Sigmoid colon (tissue), 4 donors: ENCODE measurements around the gene MYO1G.

Experiments used
- EP300 ChIP-seq, 4 donors: sonication (generic); formaldehyde crosslinking; IDR thresholded peaks; one replicate each; pipeline ENCODE4 v1.6.1; 2017; ENCODE audit warnings: antibody characterized with exemption in 4 of 4
- POLR2A ChIP-seq, 2 donors: fragments of 450-650 bp; IDR thresholded peaks; one replicate each; pipeline ENCODE4 v1.6.1; 2016; ENCODE audit warnings: antibody characterized with exemption in 2 of 2, mild to moderate bottlenecking in 2 of 2, moderate library complexity in 2 of 2
- TF ChIP-seq, protein P1 (sequence below), 4 experiments: fragments of 450-650 bp in 3 of 4; fragments of 200-600 bp in 1 of 4; IDR thresholded peaks; one replicate each; pipeline ENCODE4 v1.5.1; 2016 to 2019; ENCODE audit warnings: antibody characterized with exemption in 4 of 4, mild to moderate bottlenecking in 3 of 4, moderate library complexity in 2 of 4

DNA sequence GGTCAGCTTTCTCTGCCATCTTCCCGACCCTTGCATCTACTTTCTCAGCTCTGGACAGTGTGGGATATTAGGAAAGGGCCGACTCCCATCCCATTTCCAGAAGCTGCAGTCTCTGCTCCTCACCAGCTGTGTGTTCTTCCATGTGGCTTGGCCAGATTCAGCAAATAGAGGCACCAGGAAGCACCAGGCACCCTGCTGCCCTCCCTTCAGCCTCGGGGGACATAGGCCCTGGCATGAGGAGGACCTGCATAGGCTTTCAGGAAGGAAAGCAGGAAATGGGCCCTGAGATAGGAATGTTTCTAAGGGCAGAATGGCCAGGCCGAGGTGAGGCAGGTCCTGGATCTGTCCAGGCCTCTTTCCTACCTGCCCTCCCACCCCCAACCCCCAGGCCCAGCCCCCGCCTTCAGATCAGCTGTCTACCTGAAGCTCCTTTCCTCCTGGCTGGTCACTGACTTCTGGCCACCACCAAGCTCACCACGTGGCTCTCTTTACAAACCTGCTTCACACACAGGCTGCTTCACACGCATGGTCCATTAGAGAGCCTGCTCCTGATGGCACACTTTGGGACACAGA is 66.0 kb downstream of the MYO1G start:
- TF ChIP-seq EP300 (IDR thresholded peaks at IDR 0.05) (no peak), POLR2A (IDR thresholded peaks at IDR 0.05) (no peak)
- TF ChIP-seq, protein P1, sequence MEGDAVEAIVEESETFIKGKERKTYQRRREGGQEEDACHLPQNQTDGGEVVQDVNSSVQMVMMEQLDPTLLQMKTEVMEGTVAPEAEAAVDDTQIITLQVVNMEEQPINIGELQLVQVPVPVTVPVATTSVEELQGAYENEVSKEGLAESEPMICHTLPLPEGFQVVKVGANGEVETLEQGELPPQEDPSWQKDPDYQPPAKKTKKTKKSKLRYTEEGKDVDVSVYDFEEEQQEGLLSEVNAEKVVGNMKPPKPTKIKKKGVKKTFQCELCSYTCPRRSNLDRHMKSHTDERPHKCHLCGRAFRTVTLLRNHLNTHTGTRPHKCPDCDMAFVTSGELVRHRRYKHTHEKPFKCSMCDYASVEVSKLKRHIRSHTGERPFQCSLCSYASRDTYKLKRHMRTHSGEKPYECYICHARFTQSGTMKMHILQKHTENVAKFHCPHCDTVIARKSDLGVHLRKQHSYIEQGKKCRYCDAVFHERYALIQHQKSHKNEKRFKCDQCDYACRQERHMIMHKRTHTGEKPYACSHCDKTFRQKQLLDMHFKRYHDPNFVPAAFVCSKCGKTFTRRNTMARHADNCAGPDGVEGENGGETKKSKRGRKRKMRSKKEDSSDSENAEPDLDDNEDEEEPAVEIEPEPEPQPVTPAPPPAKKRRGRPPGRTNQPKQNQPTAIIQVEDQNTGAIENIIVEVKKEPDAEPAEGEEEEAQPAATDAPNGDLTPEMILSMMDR (IDR thresholded peaks at IDR 0.05) = no peak
